Mesenchymal stem cell (in vitro differentiated cells and primary cell): ENCODE results near the gene ELF2.
A peak's percentile ranks its signal among the peaks of the same experiment; 100 is the strongest.

ENCODE experiments used
- DNase-seq: peaks from one replicate; pipeline ENCODE4 v3.0.0-alpha.2; 2013
- H2AFZ ChIP-seq: one replicate; pipeline ENCODE4 v1.6.1; 2013; ENCODE audit warnings: low read depth, mild to moderate bottlenecking, control low read depth, inconsistent platforms, low read length, moderate library complexity
- H2AK5ac ChIP-seq: 2 replicates; pipeline ENCODE4 v1.6.1; 2013; ENCODE audit warnings: low read length, moderate library complexity, mild to moderate bottlenecking, inconsistent platforms; ENCODE audit not compliant: severe bottlenecking
- H2BK120ac ChIP-seq: one replicate; pipeline ENCODE4 v1.6.1; 2013; ENCODE audit warnings: low read depth, mild to moderate bottlenecking, inconsistent platforms, low read length, moderate library complexity
- H2BK12ac ChIP-seq, 2 experiments: one replicate each; pipeline ENCODE4 v1.6.1; 2013; ENCODE audit warnings: inconsistent platforms in 2 of 2, low read length in 2 of 2, mild to moderate bottlenecking in 2 of 2, moderate library complexity in 2 of 2, control low read depth in 1 of 2
- H2BK15ac ChIP-seq: one replicate; pipeline ENCODE4 v1.6.1; 2013; ENCODE audit warnings: mild to moderate bottlenecking, low read depth, inconsistent platforms; ENCODE audit not compliant: poor library complexity, severe bottlenecking
- H2BK5ac ChIP-seq: 2 replicates; pipeline ENCODE4 v1.6.1; 2013; ENCODE audit warnings: low read depth, mild to moderate bottlenecking, low read length, control low read depth, inconsistent platforms; ENCODE audit not compliant: poor library complexity, severe bottlenecking
- H3K14ac ChIP-seq, 2 experiments: one replicate each; pipeline ENCODE4 v1.6.1; 2013; ENCODE audit warnings: inconsistent platforms in 2 of 2, low read length in 2 of 2, control low read depth in 1 of 2, mild to moderate bottlenecking in 1 of 2, moderate library complexity in 1 of 2
- H3K18ac ChIP-seq, 2 experiments: one replicate each; pipeline ENCODE4 v1.6.1; 2013; ENCODE audit warnings: inconsistent platforms in 2 of 2, low read length in 2 of 2, control low read depth in 1 of 2, low read depth in 1 of 2, mild to moderate bottlenecking in 1 of 2
- H3K23ac ChIP-seq, 2 experiments: one replicate each; pipeline ENCODE4 v1.6.1; 2013; ENCODE audit warnings: inconsistent platforms in 2 of 2, low read length in 2 of 2, mild to moderate bottlenecking in 2 of 2, moderate library complexity in 2 of 2, control low read depth in 1 of 2
- H3K27ac ChIP-seq: 2 replicates; pipeline ENCODE4 v1.5.1; 2013; ENCODE audit warnings: mild to moderate bottlenecking, moderate library complexity, low read length, control low read depth, inconsistent platforms; ENCODE audit not compliant: poor library complexity, severe bottlenecking
- H3K27me3 ChIP-seq, 2 experiments: 2 replicates each; pipeline versions ENCODE4 v1.6.1 to v1.7.0; 2013; ENCODE audit warnings: low read length in 2 of 2, mild to moderate bottlenecking in 2 of 2, moderate library complexity in 2 of 2, control low read depth in 1 of 2, inconsistent platforms in 1 of 2; ENCODE audit not compliant: control insufficient read depth in 1 of 2, insufficient read depth in 1 of 2
- H3K36me3 ChIP-seq, 2 experiments: 2 replicates each; pipeline versions ENCODE4 v1.6.1 to v1.7.0; 2013; ENCODE audit warnings: low read length in 2 of 2, control low read depth in 1 of 2, inconsistent platforms in 1 of 2, low read depth in 1 of 2, mild to moderate bottlenecking in 1 of 2; ENCODE audit not compliant: insufficient read depth in 2 of 2, control insufficient read depth in 1 of 2
- H3K4ac ChIP-seq, 2 experiments: one replicate each; pipeline ENCODE4 v1.6.1; 2013; ENCODE audit warnings: inconsistent platforms in 2 of 2, low read length in 2 of 2, mild to moderate bottlenecking in 2 of 2, moderate library complexity in 2 of 2, control low read depth in 1 of 2, low read depth in 1 of 2
- H3K4me1 ChIP-seq: 2 replicates; pipeline ENCODE4 v1.6.1; 2013; ENCODE audit warnings: low read depth, low read length, control low read depth; ENCODE audit not compliant: control insufficient read depth, insufficient read depth
- H3K4me2 ChIP-seq: 2 replicates; pipeline ENCODE4 v1.6.1; 2013; ENCODE audit warnings: low read length, mild to moderate bottlenecking, inconsistent platforms; ENCODE audit not compliant: poor library complexity, severe bottlenecking
- H3K4me3 ChIP-seq, 2 experiments: 2 replicates each; pipeline versions ENCODE4 v1.5.1 to v1.7.0; 2013; ENCODE audit warnings: low read length in 2 of 2, mild to moderate bottlenecking in 2 of 2, control low read depth in 1 of 2, low read depth in 1 of 2; ENCODE audit not compliant: insufficient read depth in 1 of 2
- H3K79me1 ChIP-seq: replicated peaks from 2 replicates; pipeline ENCODE4 v1.6.1; 2013; ENCODE audit warnings: mild to moderate bottlenecking, control low read depth, low read length, inconsistent platforms; ENCODE audit not compliant: poor library complexity, severe bottlenecking
- H3K9ac ChIP-seq: 2 replicates; pipeline ENCODE4 v1.7.0; 2013; ENCODE audit warnings: mild to moderate bottlenecking, low read length, moderate library complexity
- H3K9me3 ChIP-seq: 2 replicates; pipeline ENCODE4 v1.7.0; 2013; ENCODE audit warnings: mild to moderate bottlenecking, low read length; ENCODE audit not compliant: control insufficient read depth
- H4K8ac ChIP-seq: one replicate; pipeline ENCODE4 v1.6.1; 2013; ENCODE audit warnings: inconsistent platforms, mild to moderate bottlenecking, low read length, moderate library complexity
- H4K91ac ChIP-seq: one replicate; pipeline ENCODE4 v1.6.1; 2013; ENCODE audit warnings: mild to moderate bottlenecking, low read length, inconsistent platforms
- WGBS: methylation state at CpG from one replicate; pipeline ENCODE4 v1.1.7; 2013; ENCODE audit warnings: mixed read lengths; 5-methylcytosine and 5-hydroxymethylcytosine counted together

Gene ELF2

DNA sequence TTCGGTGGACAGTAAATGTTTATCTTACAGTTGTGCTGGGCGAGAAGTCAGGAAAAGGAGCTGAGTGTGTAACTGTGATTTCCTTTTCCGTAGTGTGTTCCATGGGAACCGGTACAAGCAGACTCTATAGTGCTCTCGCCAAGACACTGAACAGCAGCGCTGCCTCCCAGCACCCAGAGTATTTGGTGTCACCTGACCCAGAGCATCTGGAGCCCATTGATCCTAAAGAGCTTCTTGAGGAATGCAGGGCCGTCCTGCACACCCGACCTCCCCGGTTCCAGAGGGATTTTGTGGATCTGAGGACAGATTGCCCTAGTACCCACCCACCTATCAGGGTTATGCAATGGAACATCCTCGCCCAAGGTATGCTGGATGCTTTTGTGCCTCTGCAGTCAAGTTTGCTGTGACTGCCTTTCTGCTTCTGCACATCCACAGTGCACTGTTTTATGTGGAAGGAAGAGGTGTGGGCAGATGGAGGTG lies 134.0 kb downstream of the ELF2 start:
- Histone ChIP-seq H2BK12ac (no peak overlapping the region), H3K4ac (no peak overlapping the region), H2AFZ (no peak overlapping the region), H2BK15ac (no peak overlapping the region), H3K27me3 (no peaks in the 10 kb centered on the region), H4K91ac (no peak overlapping the region), H3K4me2 (no peak overlapping the region), H3K18ac (no peak overlapping the region), H3K4me1 (peaks cover 5% of the 10 kb centered on the region), H3K4me3 (no peak overlapping the region), H3K9ac (no peak overlapping the region), H3K9me3 (no peaks in the 10 kb centered on the region), H3K79me1 (peaks cover 13% of the 10 kb centered on the region), H3K27ac (no peak overlapping the region), H3K14ac (no peak overlapping the region), H3K23ac (no peak overlapping the region), H2AK5ac (no peak overlapping the region), H3K36me3 (peaks cover 22 to 38% of the 10 kb centered on the region in 2 experiments), H4K8ac (peak overlapping the region; percentile 45), H2BK120ac (no peak overlapping the region), H2BK5ac (no peak overlapping the region)
- no peak for DNase-seq
- WGBS, result 91% methylated on average over 10 of the region's 10 CpGs

DNA sequence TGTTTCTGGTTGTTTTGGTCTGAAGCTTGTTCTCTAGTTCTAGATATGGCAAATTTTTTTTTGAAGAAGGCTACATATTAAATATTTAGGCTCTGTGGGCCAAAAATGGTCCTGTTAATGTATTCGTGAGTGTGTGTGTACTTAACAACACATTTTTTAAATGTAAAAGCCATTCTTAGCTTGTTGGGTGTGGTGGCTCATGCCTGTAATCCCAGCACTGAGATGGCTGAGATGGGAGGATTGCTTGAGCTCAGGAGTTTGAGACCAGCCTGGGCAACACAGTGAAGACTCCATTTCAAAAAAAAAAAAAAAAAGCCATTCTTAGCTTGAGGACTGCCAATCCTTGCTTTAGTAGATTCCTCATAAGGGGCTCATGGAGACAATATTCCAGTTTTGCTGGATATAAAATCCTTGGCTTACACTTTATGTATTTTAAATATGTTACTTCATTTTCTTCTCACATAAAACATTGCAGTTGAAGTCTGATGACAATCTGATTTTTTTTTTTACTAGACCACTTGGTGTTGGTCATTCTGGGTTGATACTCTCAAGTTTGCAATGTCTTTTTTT lies 138.1 kb downstream of the ELF2 start:
- H3K4me2 ChIP-seq, result no peak overlapping the region
- WGBS, result no CpG with 5 or more reads among the region's 1 CpG
- H2BK12ac ChIP-seq, result no peak overlapping the region
- no peak overlapping the region for H3K14ac ChIP-seq
- no peak overlapping the region for H2AFZ ChIP-seq
- H4K91ac ChIP-seq, result no peak overlapping the region
- no peak overlapping the region for H4K8ac ChIP-seq
- H3K9ac ChIP-seq, result no peak overlapping the region
- peaks cover 6% of the 10 kb centered on the region for H3K79me1 ChIP-seq
- no peak for DNase-seq
- no peak overlapping the region for H2BK5ac ChIP-seq
- no peak overlapping the region for H2BK120ac ChIP-seq
- peaks cover 9% of the 10 kb centered on the region for H3K4me1 ChIP-seq
- no peak overlapping the region for H3K4me3 ChIP-seq
- peaks cover 16 to 23% of the 10 kb centered on the region in 2 experiments for H3K36me3 ChIP-seq
- no peaks in the 10 kb centered on the region for H3K9me3 ChIP-seq
- H3K4ac ChIP-seq, result no peak overlapping the region
- H3K18ac ChIP-seq, result no peak overlapping the region
- H2BK15ac ChIP-seq, result no peak overlapping the region
- no peak overlapping the region for H3K23ac ChIP-seq
- H2AK5ac ChIP-seq, result no peak overlapping the region
- H3K27me3 ChIP-seq, result no peaks in the 10 kb centered on the region
- H3K27ac ChIP-seq, result no peak overlapping the region

DNA sequence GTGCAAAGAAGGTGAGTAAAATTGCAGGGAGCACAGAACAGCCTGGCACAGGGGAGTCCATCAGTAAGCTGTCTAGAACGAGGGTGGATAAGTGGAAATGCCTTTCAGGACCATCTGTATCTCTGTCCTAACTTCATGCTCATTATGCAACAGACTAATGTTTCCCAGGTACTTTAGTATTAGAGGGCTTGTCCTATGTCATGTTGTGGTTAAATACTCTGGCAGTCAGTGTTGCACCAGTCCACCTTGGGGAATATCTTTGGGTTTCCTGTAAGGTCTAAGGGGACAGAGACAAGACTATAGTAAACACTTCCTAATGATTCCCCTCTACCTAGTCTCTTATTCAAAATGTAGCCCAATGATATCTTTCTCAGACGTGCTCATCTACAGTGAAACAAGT lies 140.1 kb downstream of the ELF2 start:
- Histone ChIP-seq H2BK5ac (no peak overlapping the region), H3K4me3 (no peak overlapping the region), H3K4me1 (peaks cover 8% of the 10 kb centered on the region), H3K18ac (no peak overlapping the region), H3K27ac (no peak overlapping the region), H2AFZ (no peak overlapping the region), H3K36me3 (peaks cover 8 to 18% of the 10 kb centered on the region in 2 experiments), H2AK5ac (no peak overlapping the region), H3K14ac (no peak overlapping the region), H2BK120ac (no peak overlapping the region), H3K9me3 (no peaks in the 10 kb centered on the region), H4K8ac (no peak overlapping the region), H3K4me2 (no peak overlapping the region), H2BK15ac (no peak overlapping the region), H3K27me3 (no peaks in the 10 kb centered on the region), H3K79me1 (peaks cover 2% of the 10 kb centered on the region), H3K23ac (no peak overlapping the region), H4K91ac (no peak overlapping the region), H3K9ac (no peak overlapping the region), H3K4ac (no peak overlapping the region), H2BK12ac (no peak overlapping the region)
- no peak for DNase-seq
- 90% methylated on average over 2 of the region's 2 CpGs for WGBS

DNA sequence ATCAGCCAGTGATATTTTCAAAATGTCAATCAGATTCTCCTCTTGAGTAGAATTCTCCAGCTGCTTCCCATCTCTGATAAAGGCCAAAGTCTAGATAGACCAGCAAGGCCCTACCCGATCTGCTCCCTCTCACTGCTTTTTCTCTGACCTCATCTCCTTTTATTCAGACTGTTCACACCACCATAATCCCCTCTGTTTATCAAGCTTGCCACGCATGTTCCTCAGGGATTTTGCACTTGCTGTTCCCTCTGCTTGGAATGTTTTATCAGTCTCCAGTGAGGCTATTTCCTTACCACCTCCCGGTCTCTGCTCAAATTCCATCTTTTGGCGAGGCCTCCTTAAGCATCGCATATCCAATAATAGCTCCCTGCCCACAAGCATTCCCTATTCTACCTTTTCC lies 141.4 kb downstream of the ELF2 start:
- Histone ChIP-seq H3K18ac (no peak overlapping the region), H4K91ac (no peak overlapping the region), H3K4me2 (no peak overlapping the region), H3K4me3 (no peak overlapping the region), H3K27me3 (no peaks in the 10 kb centered on the region), H3K4me1 (peaks cover 8% of the 10 kb centered on the region), H2BK120ac (no peak overlapping the region), H3K27ac (no peak overlapping the region), H3K23ac (no peak overlapping the region), H3K9ac (no peak overlapping the region), H3K36me3 (peaks cover 8 to 14% of the 10 kb centered on the region in 2 experiments), H2BK5ac (no peak overlapping the region), H2AFZ (no peak overlapping the region), H3K4ac (no peak overlapping the region), H3K79me1 (peaks cover 2% of the 10 kb centered on the region), H3K9me3 (no peaks in the 10 kb centered on the region), H3K14ac (no peak overlapping the region), H4K8ac (no peak overlapping the region), H2BK12ac (no peak overlapping the region), H2AK5ac (no peak overlapping the region), H2BK15ac (no peak overlapping the region)
- WGBS, result 91% methylated on average over 5 of the region's 5 CpGs
- no peak for DNase-seq
